H1 (cell line): ENCODE data around the gene USP17L13. TPM values are rescaled to one million over a fixed set of nuclear protein-coding genes. Genes with fewer than 3 reads are reported as not detected.
"Not testable (repeated sequence)": the region's sequence is repeated elsewhere in the genome, so short reads cannot be mapped to it uniquely, and the experiment has no call there.

Source experiments
- CTCF ChIA-PET: fragments of 300-600 bp; sonication (Branson Sonifier 250); formaldehyde crosslinking; loops from one replicate; lab custom pipeline; 2021; ENCODE audit not compliant: partially characterized antibody; lab: Charles Lee
- POLR2A ChIA-PET: fragments of 300-600 bp; sonication (Branson Sonifier 250); formaldehyde crosslinking; loops from one replicate; lab custom pipeline; 2021; ENCODE audit warnings: inconsistent platforms; ENCODE audit not compliant: partially characterized antibody; lab: Charles Lee
- DNase-seq, 2 experiments: peaks; one replicate each; pipeline versions ENCODE4 v3.0.0 to v3.0.0-alpha.2; 2010 to 2022; ENCODE audit warnings: low spot score in 2 of 2, low read depth in 1 of 2, mixed read lengths in 1 of 2
- FAIRE-seq: peaks from 2 replicates; lab custom pipeline; 2011; peaks lifted over from hg19 to GRCh38; lab: Jason Lieb, UNC
- H2AFZ ChIP-seq: 2 replicates; pipeline ENCODE4 v1.8.1; 2012; ENCODE audit warnings: low read length, inconsistent platforms
- H2AK5ac ChIP-seq: 2 replicates; pipeline ENCODE4 v1.6.1; 2013; ENCODE audit warnings: low read depth, low read length
- H2BK120ac ChIP-seq: replicated peaks from 2 replicates; pipeline ENCODE3; 2013; ENCODE audit warnings: low read depth, low read length, inconsistent platforms
- H2BK12ac ChIP-seq: 2 replicates; pipeline ENCODE4 v1.6.1; 2013; ENCODE audit warnings: low read depth, low read length
- H2BK15ac ChIP-seq: 2 replicates; pipeline ENCODE4 v1.6.1; 2013; ENCODE audit warnings: low read length
- H2BK20ac ChIP-seq: 2 replicates; pipeline ENCODE4 v1.6.1; 2013; ENCODE audit warnings: low read length
- H2BK5ac ChIP-seq: 2 replicates; pipeline ENCODE4 v1.6.1; 2013; ENCODE audit warnings: low read depth, low read length
- H3K14ac ChIP-seq: 2 replicates; pipeline ENCODE4 v1.6.1; 2013; ENCODE audit warnings: inconsistent platforms; ENCODE audit not compliant: insufficient read length
- H3K18ac ChIP-seq: 2 replicates; pipeline ENCODE4 v1.6.1; 2013; ENCODE audit warnings: low read length; ENCODE audit errors: extremely low read depth
- H3K23ac ChIP-seq: 2 replicates; pipeline ENCODE4 v1.6.1; 2013; ENCODE audit warnings: inconsistent platforms; ENCODE audit not compliant: insufficient read length
- H3K23me2 ChIP-seq: 2 replicates; pipeline ENCODE4 v1.6.1; 2013; ENCODE audit warnings: low read depth, low read length
- H3K27ac ChIP-seq: 2 replicates; pipeline ENCODE4 v1.6.1; 2011; ENCODE audit warnings: low read depth, low read length, inconsistent platforms
- H3K27me3 ChIP-seq, 4 experiments: replicated peaks in 1 of 4; 1 replicate in 1 of 4; 2 replicates in 3 of 4; pipeline versions ENCODE4 v1.6.1 to v1.8.1; 2011 to 2013; ENCODE audit warnings: low read length in 3 of 4, mild to moderate bottlenecking in 3 of 4, inconsistent platforms in 2 of 4, mixed read lengths in 2 of 4, moderate library complexity in 1 of 4; ENCODE audit not compliant: control insufficient read depth in 3 of 4, insufficient read depth in 3 of 4; ENCODE audit errors: extremely low read depth in 1 of 4
- H3K36me3 ChIP-seq, 4 experiments: 2 replicates each; pipeline versions ENCODE4 v1.6.1 to v1.8.1; 2011 to 2013; ENCODE audit warnings: mild to moderate bottlenecking in 4 of 4, low read length in 3 of 4, moderate library complexity in 2 of 4, control low read depth in 1 of 4, inconsistent platforms in 1 of 4; ENCODE audit not compliant: insufficient read depth in 4 of 4, control insufficient read depth in 2 of 4
- H3K4ac ChIP-seq: replicated peaks from 2 replicates; pipeline ENCODE3; 2013; ENCODE audit warnings: low read length, low read depth, mixed read lengths, inconsistent platforms; ENCODE audit not compliant: insufficient read length
- H3K4me1 ChIP-seq, 4 experiments: replicated peaks in 1 of 4; 1 replicate in 1 of 4; 2 replicates in 3 of 4; pipeline versions ENCODE4 v1.6.1 to v1.8.1; 2011 to 2013; ENCODE audit warnings: low read length in 3 of 4, inconsistent platforms in 2 of 4, mixed read lengths in 1 of 4; ENCODE audit not compliant: insufficient read depth in 4 of 4, control insufficient read depth in 3 of 4
- H3K4me2 ChIP-seq, 2 experiments: 2 replicates each; pipeline versions ENCODE4 v1.6.1 to v1.8.1; 2011 to 2013; ENCODE audit warnings: low read depth in 2 of 2, low read length in 2 of 2, control low read depth in 1 of 2, inconsistent platforms in 1 of 2, mild to moderate bottlenecking in 1 of 2; ENCODE audit not compliant: insufficient read depth in 1 of 2
- H3K4me3 ChIP-seq, 4 experiments: fragments of 200-600, 300-600 bp in 1 of 4; sonication (generic), shearing (Covaris generic), sonication (Bioruptor Twin) in 1 of 4; 2 replicates each; pipeline versions ENCODE4 v1.5.1 to v1.8.1; 2011 to 2016; ENCODE audit warnings: low read length in 4 of 4, low read depth in 3 of 4, control low read depth in 2 of 4, inconsistent platforms in 2 of 4, mild to moderate bottlenecking in 2 of 4, mixed read lengths in 1 of 4, moderate library complexity in 1 of 4; ENCODE audit not compliant: insufficient read depth in 2 of 4; ENCODE audit errors: extremely low read depth in 1 of 4
- H3K56ac ChIP-seq: replicated peaks from 2 replicates; pipeline ENCODE3; 2013; ENCODE audit warnings: low read depth, mild to moderate bottlenecking, mixed read lengths, low read length, inconsistent platforms; ENCODE audit not compliant: insufficient read length
- H3K79me1 ChIP-seq: 2 replicates; pipeline ENCODE4 v1.6.1; 2013; ENCODE audit warnings: low read depth, low read length, control low read depth
- H3K79me2 ChIP-seq, 2 experiments: 2 replicates each; pipeline versions ENCODE4 v1.6.1 to v1.8.1; 2012 to 2013; ENCODE audit warnings: low read length in 2 of 2, mild to moderate bottlenecking in 2 of 2, inconsistent platforms in 1 of 2; ENCODE audit not compliant: insufficient read depth in 2 of 2, control insufficient read depth in 1 of 2
- H3K9ac ChIP-seq, 4 experiments: replicated peaks in 1 of 4; 1 replicate in 1 of 4; 2 replicates in 3 of 4; pipeline versions ENCODE4 v1.6.1 to v1.8.1; 2011 to 2013; ENCODE audit warnings: low read depth in 3 of 4, low read length in 3 of 4, control low read depth in 2 of 4, mild to moderate bottlenecking in 2 of 4, moderate library complexity in 2 of 4, inconsistent platforms in 1 of 4; ENCODE audit errors: extremely low read depth in 1 of 4
- H3K9me3 ChIP-seq, 2 experiments: 2 replicates each; pipeline versions ENCODE4 v1.6.1 to v1.8.1; 2012 to 2013; ENCODE audit warnings: mild to moderate bottlenecking in 2 of 2, moderate library complexity in 2 of 2, control low read depth in 1 of 2, inconsistent platforms in 1 of 2, low read depth in 1 of 2, low read length in 1 of 2, mixed read lengths in 1 of 2; ENCODE audit not compliant: insufficient read depth in 2 of 2
- H4K20me1 ChIP-seq, 2 experiments: replicated peaks in 1 of 2; 2 replicates each; pipeline versions ENCODE3 to v1.8.1; 2011 to 2013; ENCODE audit warnings: inconsistent platforms in 2 of 2, low read length in 2 of 2, mild to moderate bottlenecking in 1 of 2; ENCODE audit not compliant: insufficient read depth in 2 of 2, control insufficient read depth in 1 of 2
- H4K5ac ChIP-seq: 2 replicates; pipeline ENCODE4 v1.6.1; 2013; ENCODE audit warnings: low read length, low read depth, mixed read lengths, inconsistent platforms; ENCODE audit not compliant: insufficient read length
- H4K8ac ChIP-seq: 2 replicates; pipeline ENCODE4 v1.8.0; 2013; ENCODE audit warnings: mild to moderate bottlenecking, moderate library complexity, low read length, inconsistent platforms; ENCODE audit not compliant: insufficient read depth; ENCODE audit errors: extremely low read depth
- H4K91ac ChIP-seq: replicated peaks from 2 replicates; pipeline ENCODE3; 2013; ENCODE audit warnings: low read length, mixed read lengths, inconsistent platforms; ENCODE audit not compliant: insufficient read length
- WGBS, 2 experiments: shearing (Covaris generic) in 1 of 2; methylation state at CpG; one replicate each; pipeline versions ENCODE4 v1.1.6 to v1.1.7; 2013 to 2015; ENCODE audit warnings: low lambda C conversion rate in 2 of 2, mixed read lengths in 2 of 2, inconsistent platforms in 1 of 2, low coverage in 1 of 2, missing lambda C conversion rate in 1 of 2; ENCODE audit not compliant: insufficient replicate concordance in 2 of 2, insufficient coverage in 1 of 2, insufficient read length in 1 of 2; ENCODE audit errors: extremely low coverage in 1 of 2, missing lambda C conversion rate in 1 of 2; 5-methylcytosine and 5-hydroxymethylcytosine counted together
- polyA plus RNA-seq, 7 experiments: library from polyadenylated mRNA; depleted of rRNA in 3 of 7; stranded (reverse) in 5 of 7; unstranded in 2 of 7; fragments of >200 nt in 5 of 7; fragments of 200-250 nt in 2 of 7; gene quantifications; 1 replicate in 5 of 7; 2 replicates in 1 of 7; 4 replicates in 1 of 7; pipeline versions ENCODE4 v1.2.1 to v1.2.3, GENCODE V29; 2011 to 2013; ENCODE audit warnings: missing spikeins in 2 of 7, mixed read lengths in 2 of 7
- total RNA-seq: library from RNA; stranded (reverse); fragmentation: NEBNext Ultra II Directional; extraction: Animal tissue kit (Norgen Biotek cat#: 25700); gene quantifications from 2 replicates; pipeline ENCODE4 v1.2.1, GENCODE V29; 2021

Gene USP17L13
- total and polyA plus RNA-seq, 2 of the 8 experiments (the other 6 are each of a cell fraction or from before 2014, with no cell fraction given), result not detected

GRCh38 chr4:9267319-9267718, 42.6 kb downstream of the USP17L13 start, which contains the start of gene USP17L22:
TSS of gene USP17L22 (plus strand) at chr4:9267619. CDS start at chr4:9267619, 0 bp downstream.
- DNase-seq, H2BK15ac ChIP-seq, H2AK5ac ChIP-seq, H3K79me1 ChIP-seq, POLR2A ChIA-PET, H3K4ac ChIP-seq, H4K8ac ChIP-seq, H4K20me1 ChIP-seq, H3K9me3 ChIP-seq, H2BK12ac ChIP-seq, H3K23me2 ChIP-seq, H3K4me1 ChIP-seq, H3K4me3 ChIP-seq, H3K14ac ChIP-seq, FAIRE-seq, H4K5ac ChIP-seq, H2BK20ac ChIP-seq, H2BK120ac ChIP-seq, H3K27ac ChIP-seq, H3K9ac ChIP-seq, H3K18ac ChIP-seq, H4K91ac ChIP-seq, H3K4me2 ChIP-seq, H3K56ac ChIP-seq, H2AFZ ChIP-seq, H3K36me3 ChIP-seq, CTCF ChIA-PET, H3K23ac ChIP-seq, H3K79me2 ChIP-seq, H3K27me3 ChIP-seq, H2BK5ac ChIP-seq: not testable (repeated sequence)
- no CpG with 5 or more reads among the region's 15 CpGs for WGBS, 2 experiments

DNA sequence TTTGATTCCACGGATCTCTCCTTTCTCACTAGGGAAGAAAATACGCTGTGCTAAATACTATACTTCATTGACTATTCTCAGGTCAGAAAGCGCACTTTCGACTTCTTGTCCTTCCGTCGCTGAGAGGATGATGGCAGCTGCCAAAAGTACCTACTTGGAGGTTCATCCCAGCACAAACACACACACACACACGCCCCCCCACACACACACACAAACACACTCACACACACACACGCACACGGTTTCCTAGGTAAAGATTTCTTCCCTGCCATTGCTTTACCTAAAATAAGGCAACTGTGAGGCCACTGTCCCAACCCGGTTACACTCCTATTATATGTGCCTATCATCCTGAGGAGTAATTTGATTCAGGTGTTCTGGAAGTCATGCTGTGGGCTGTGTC, 47.0 kb downstream of the USP17L13 start:
- POLR2A ChIA-PET, H3K56ac ChIP-seq, H4K5ac ChIP-seq, H4K20me1 ChIP-seq, H3K79me1 ChIP-seq, CTCF ChIA-PET, H3K9ac ChIP-seq, H2AFZ ChIP-seq, H3K4me1 ChIP-seq, H3K36me3 ChIP-seq, H3K4me3 ChIP-seq, H2AK5ac ChIP-seq, H2BK5ac ChIP-seq, H2BK20ac ChIP-seq, H4K8ac ChIP-seq, H3K4me2 ChIP-seq, H2BK12ac ChIP-seq, H3K27ac ChIP-seq, H2BK15ac ChIP-seq, H4K91ac ChIP-seq, H3K18ac ChIP-seq, H2BK120ac ChIP-seq, H3K27me3 ChIP-seq, H3K23me2 ChIP-seq, H3K23ac ChIP-seq, H3K9me3 ChIP-seq, H3K4ac ChIP-seq, DNase-seq, FAIRE-seq, H3K14ac ChIP-seq, H3K79me2 ChIP-seq: not testable (repeated sequence)
- WGBS, 2 experiments, result 87% methylated on average over 8 of the region's 10 CpGs; no CpG with 5 or more reads in 1 of the 2 experiments
